Left lung (tissue), 10 donors: ENCODE data around the gene CEP63. TPM values are rescaled to one million over a fixed set of nuclear protein-coding genes. Genes with fewer than 3 reads are reported as not detected.

Experiments used
- ATAC-seq: fragments of 200-7000 bp; cut with Tn5 transposase; one replicate; pipeline ENCODE4 v1.9.1; 2020; ENCODE audit warnings: moderate library complexity
- DNase-seq, 4 donors: peaks; one replicate each; pipeline ENCODE4 v3.0.0-alpha.2; 2013 to 2020
- H3K27ac ChIP-seq, 2 donors: fragments of 200-600 bp; sonication (generic) in 1 of 2; one replicate each; pipeline versions ENCODE4 v1.5.0 to v1.8.0; 2020 to 2021
- H3K27me3 ChIP-seq, 2 donors: fragments of 200-600 bp; sonication (generic) in 1 of 2; one replicate each; pipeline versions ENCODE4 v1.5.0 to v1.8.0; 2020 to 2021
- H3K36me3 ChIP-seq, 2 donors: fragments of 200-600 bp; sonication (generic) in 1 of 2; one replicate each; pipeline versions ENCODE4 v1.5.0 to v1.8.0; 2020 to 2021
- H3K4me1 ChIP-seq, 2 donors: fragments of 200-600 bp; one replicate each; pipeline ENCODE4 v1.8.0; 2021
- H3K4me3 ChIP-seq, 2 donors: fragments of 200-600 bp; sonication (generic) in 1 of 2; one replicate each; pipeline versions ENCODE4 v1.5.0 to v1.8.0; 2020 to 2021; ENCODE audit warnings: mild to moderate bottlenecking in 1 of 2
- H3K9me3 ChIP-seq, 2 donors: fragments of 200-600 bp; sonication (generic) in 1 of 2; one replicate each; pipeline versions ENCODE4 v1.5.0 to v1.8.0; 2020 to 2021
- intact Hi-C, 2 donors: fragments of 100-400 bp; cut with DNase I; formaldehyde crosslinking; loops; one replicate each; pipeline versions ENCODE4 v1.11.2 to v1.14.2; 2022
- polyA plus RNA-seq, 6 donors: library from polyadenylated mRNA; unstranded; fragments of 120-200 nt; gene quantifications; one replicate each; pipeline ENCODE4 v1.2.1, GENCODE V29; 2013; ENCODE audit not compliant: insufficient read length in 6 of 6
- total RNA-seq, 2 donors: library from RNA; stranded (reverse); fragmentation: NEBNext Ultra II Directional; extraction: Animal tissue kit (Norgen Biotek cat#: 25700); gene quantifications; one replicate each; pipeline ENCODE4 v1.2.1, GENCODE V29; 2021
- TF ChIP-seq, protein P1 (sequence below), 2 donors: fragments of 200-600 bp; sonication (generic) in 1 of 2; IDR thresholded peaks; one replicate each; pipeline versions ENCODE4 v1.5.0 to v1.8.0; 2021; ENCODE audit warnings: antibody characterized with exemption in 2 of 2
- donor health status: DM: no; HTN: yes; CAD: no.
- donor health status: DM: no; HTN: no; CAD: no.

The CEP63 gene
- total and polyA plus RNA-seq, 8 donors, result 16.1 to 40.4 (median 32.7) TPM

DNA sequence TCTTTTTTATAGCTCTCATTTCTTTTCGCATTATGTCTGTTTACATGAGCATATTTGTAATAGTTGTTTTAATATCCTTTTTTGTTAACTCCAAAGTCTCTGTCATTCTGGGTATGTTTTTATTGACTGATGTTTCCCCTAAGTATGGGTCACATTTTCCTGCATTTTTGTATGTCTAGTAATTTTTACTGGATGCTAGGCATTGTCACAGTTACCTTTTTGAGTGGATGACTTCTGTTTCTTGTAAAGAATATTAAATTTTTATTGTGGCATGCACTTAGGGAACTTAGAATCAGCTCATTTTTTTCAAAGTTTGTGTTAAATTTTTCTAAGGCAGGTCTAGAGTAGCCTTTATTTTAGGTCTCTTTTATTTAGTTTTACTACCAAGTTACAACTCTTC, 40.8 kb upstream of the CEP63 start:
- intact Hi-C loops, result no loop called here
- Histone ChIP-seq H3K27me3 (no peaks in the 10 kb centered on the region), H3K4me1 (peaks cover 0 to 11% of the 10 kb centered on the region in 2 donors), H3K27ac (no peak overlapping the region), H3K36me3 (no peaks in the 10 kb centered on the region), H3K9me3 (no peaks in the 10 kb centered on the region), H3K4me3 (no peak overlapping the region)
- ATAC-seq, result no peak
- no peak for DNase-seq
- TF ChIP-seq, protein P1, sequence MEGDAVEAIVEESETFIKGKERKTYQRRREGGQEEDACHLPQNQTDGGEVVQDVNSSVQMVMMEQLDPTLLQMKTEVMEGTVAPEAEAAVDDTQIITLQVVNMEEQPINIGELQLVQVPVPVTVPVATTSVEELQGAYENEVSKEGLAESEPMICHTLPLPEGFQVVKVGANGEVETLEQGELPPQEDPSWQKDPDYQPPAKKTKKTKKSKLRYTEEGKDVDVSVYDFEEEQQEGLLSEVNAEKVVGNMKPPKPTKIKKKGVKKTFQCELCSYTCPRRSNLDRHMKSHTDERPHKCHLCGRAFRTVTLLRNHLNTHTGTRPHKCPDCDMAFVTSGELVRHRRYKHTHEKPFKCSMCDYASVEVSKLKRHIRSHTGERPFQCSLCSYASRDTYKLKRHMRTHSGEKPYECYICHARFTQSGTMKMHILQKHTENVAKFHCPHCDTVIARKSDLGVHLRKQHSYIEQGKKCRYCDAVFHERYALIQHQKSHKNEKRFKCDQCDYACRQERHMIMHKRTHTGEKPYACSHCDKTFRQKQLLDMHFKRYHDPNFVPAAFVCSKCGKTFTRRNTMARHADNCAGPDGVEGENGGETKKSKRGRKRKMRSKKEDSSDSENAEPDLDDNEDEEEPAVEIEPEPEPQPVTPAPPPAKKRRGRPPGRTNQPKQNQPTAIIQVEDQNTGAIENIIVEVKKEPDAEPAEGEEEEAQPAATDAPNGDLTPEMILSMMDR (IDR thresholded peaks at IDR 0.05), result no peak

DNA sequence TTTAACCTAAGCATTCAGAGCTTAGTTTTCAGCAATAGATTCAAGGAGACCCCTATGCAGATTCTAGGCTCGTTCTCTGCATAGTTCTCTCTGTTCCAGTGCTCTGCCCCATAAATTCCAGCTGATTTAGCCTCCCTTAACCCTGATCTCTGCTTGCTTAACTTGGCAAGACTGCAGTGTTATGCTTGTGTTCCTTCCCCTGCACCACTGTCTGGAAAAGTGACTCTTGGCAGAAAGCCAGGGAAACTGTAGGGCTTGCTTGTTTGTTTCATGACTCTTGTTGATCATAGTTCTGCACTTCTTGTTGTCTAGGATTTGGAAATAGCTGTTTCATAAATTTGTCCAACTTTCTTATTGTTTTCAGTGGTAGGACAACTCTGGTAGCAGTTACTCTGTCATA, 40.2 kb upstream of the CEP63 start:
- TF ChIP-seq, protein P1 (IDR thresholded peaks at IDR 0.05), result no peak
- peak in 2 of 4 donors; percentile 53 to 74 for DNase-seq
- intact Hi-C loops, result no loop called here

GRCh38 chr3:134446800-134447199, 39.1 kb upstream of the CEP63 start:
- TF ChIP-seq, protein P1 (IDR thresholded peaks at IDR 0.05), result no peak
- Histone ChIP-seq H3K4me1 (peaks cover 0 to 11% of the 10 kb centered on the region in 2 donors), H3K4me3 (no peak overlapping the region), H3K27ac (no peak overlapping the region), H3K9me3 (no peaks in the 10 kb centered on the region), H3K36me3 (no peaks in the 10 kb centered on the region), H3K27me3 (no peaks in the 10 kb centered on the region)
- intact Hi-C loops, result no loop called here
- ATAC-seq, result peak; percentile 19
- DNase-seq, result no peak

More for the DNA sequence above, 40.2 kb upstream of the CEP63 start:
- H3K36me3 ChIP-seq, result no peaks in the 10 kb centered on the region
- peaks cover 0 to 11% of the 10 kb centered on the region in 2 donors for H3K4me1 ChIP-seq
- no peaks in the 10 kb centered on the region for H3K9me3 ChIP-seq
- no peak overlapping the region for H3K4me3 ChIP-seq
- ATAC-seq, result peak; percentile 44
- H3K27me3 ChIP-seq, result no peaks in the 10 kb centered on the region
- no peak overlapping the region for H3K27ac ChIP-seq

GRCh38 chr3:134447351-134447750, 38.5 kb upstream of the CEP63 start:
- TF ChIP-seq, protein P1 (IDR thresholded peaks at IDR 0.05), result no peak
- no peak overlapping the region for H3K4me3 ChIP-seq
- H3K27ac ChIP-seq, result no peak overlapping the region
- intact Hi-C loops, result no loop called here
- H3K36me3 ChIP-seq, result no peaks in the 10 kb centered on the region
- H3K27me3 ChIP-seq, result no peaks in the 10 kb centered on the region
- ATAC-seq (no peak), DNase-seq (no peak)
- peaks cover 0 to 11% of the 10 kb centered on the region in 2 donors for H3K4me1 ChIP-seq
- H3K9me3 ChIP-seq, result no peaks in the 10 kb centered on the region

DNA sequence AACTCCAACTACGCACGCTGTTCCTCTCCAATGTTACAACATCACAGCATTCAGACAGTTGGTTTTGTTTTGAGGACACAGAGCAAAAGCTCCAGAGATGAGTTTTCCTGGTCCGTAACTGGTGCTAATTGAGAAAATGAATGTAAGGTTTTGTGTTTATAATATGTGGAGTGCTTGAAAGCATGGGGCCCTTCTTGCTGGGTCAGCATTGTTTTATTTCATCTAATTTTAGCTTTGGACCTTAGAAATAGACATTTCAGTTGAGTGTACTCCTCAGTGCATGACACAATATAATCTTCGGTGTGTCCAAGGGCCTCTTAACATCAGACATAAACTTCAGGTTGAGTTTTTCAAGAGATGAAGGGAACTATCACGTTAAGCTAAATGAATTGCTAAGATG, 37.2 kb upstream of the CEP63 start:
- Histone ChIP-seq H3K9me3 (no peaks in the 10 kb centered on the region), H3K4me3 (no peak overlapping the region), H3K27me3 (no peaks in the 10 kb centered on the region), H3K27ac (no peak overlapping the region), H3K4me1 (peaks cover 0 to 11% of the 10 kb centered on the region in 2 donors), H3K36me3 (no peaks in the 10 kb centered on the region)
- TF ChIP-seq, protein P1 (IDR thresholded peaks at IDR 0.05), result no peak
- intact Hi-C loops, result no loop called here
- DNase-seq (no peak), ATAC-seq (no peak)
